Stimulated activated CD4-positive, alpha-beta T cell treated with anti-CD3 and anti-CD28 coated beads, TNF-alpha, amount 100 ng/mL, for 24 hours (primary cell): Measurements from ENCODE around the gene HS2ST1.
"Not testable (repeated sequence)": the region's sequence is repeated elsewhere in the genome, so short reads cannot be mapped to it uniquely, and the experiment has no call there.

Experiments
- DNase-seq, 3 experiments: peaks; one replicate each; pipeline ENCODE4 v3.0.0-alpha.2; 2020; ENCODE audit warnings: low read depth in 3 of 3

HS2ST1 gene

GRCh38 chr1:87066708-87067107 is 152.3 kb downstream of the HS2ST1 start:
- not testable (repeated sequence) for DNase-seq

- DNase-seq = no peak
Measured at GRCh38 chr1:87072411-87072810, 158.0 kb downstream of the HS2ST1 start.

GRCh38 chr1:87072904-87073303 is 158.5 kb downstream of the HS2ST1 start:
- DNase-seq = no peak

DNA sequence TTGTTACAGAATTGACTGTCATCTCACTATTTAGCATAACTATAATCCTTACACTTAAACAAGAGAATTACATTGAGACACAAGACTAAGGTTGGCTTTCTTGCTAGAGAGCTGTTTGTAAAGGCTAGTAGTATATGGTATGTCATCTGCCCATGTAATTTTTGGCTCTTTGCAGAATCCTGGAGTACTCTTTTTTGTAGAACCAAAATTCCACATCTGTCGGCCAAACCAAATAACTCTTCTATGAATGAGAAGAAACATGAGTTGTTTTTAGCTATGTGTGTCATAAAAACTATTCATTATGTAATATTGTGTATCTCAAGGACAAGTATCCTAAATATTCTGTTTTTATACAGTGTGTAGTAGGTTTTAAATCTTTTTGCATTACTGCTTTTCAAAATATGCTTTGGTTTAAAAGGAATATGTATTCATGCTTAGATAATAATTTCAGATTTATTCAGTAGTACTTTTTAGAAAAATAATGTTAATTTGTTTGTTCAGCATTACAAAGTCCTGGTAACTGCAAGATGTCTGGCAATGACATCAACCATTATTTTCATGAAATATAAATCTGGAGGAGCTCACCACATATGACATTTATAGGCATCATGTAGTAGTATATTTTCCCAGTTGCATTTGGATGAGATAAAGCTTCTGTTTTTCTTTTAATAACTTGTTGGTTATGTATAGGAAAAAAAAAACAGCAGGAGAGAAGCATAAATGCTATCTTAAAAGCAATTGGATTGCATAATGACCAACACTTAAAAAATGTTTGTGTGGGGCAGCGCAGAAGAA is 159.8 kb downstream of the HS2ST1 start:
- DNase-seq = no peak

DNA sequence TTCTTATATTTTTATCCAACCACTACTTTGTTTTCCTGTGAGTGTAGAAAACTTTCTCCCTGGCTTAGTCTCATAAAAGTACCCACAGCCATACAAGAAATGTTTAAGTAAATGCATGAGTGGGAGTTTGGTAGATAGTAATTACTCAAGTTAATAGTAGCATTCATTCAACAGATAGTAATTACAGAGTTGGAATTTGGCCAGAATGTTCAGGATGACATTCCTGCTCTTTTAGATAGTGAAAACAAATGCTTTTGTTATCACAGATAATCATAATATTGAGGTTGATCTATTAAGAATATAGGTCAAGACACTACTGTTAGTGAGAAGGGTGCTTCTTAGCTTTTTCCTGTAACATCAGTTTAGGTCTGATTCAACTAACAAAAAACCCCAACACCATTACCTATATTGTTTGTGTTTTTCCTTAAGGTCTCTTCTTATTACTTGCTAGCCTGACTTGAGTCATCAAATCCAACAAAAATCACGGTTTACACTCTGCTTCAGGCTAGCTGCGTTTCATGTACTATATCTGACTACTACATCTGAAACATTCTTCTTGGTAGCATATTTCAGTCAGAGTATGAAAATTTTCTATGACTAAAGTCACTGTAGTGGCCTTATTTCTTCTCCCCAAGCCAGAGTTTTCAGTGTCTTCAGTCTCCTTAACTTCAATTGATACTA is 163.7 kb downstream of the HS2ST1 start:
- DNase-seq = no peak

DNA sequence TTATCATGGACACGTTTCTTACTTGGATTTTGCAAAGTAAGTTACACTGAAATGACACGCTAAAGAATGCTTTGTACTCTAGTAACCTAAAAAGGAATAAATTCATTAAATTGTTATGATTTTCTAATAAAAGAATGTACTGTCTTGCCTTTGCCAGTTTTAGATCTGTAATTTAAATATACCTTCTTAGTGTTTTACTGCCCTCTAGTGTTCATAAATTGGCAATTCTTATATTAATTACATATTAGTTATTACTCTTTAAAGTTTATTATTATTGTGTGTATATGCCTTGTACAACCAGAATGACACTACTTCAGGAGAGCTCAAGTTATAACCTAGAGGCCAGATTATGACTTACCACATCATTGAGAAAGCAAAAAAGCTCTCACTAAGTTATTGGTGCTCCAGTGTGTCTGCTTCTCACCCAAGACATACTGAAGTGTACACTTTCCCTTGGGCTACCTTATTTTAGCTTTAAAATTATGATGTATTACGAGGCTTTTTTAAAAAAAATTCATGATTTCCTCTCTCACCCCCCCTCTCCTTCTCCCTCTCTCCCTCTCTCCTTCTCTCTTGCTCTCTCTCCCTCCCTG is 169.9 kb downstream of the HS2ST1 start:
- no peak for DNase-seq

DNA sequence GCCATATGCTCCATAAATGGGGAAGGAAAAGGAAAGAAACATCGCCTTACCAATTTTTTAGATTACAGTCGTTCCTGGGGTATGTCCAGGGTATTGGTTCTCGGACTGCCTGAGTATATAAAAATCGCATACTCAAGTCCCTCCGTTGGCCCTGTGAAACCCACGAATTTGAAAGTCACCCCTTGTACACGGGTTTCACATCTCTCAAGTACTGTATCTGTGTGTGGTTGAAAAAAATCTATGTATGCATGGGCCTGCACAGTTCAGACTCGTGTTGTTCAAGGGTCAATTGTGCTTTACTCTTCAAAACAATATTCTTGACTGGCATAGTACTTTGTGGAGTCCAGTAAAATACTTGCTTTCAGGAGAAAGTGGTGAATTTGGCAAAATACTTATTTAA is 171.7 kb downstream of the HS2ST1 start:
- DNase-seq = no peak

DNA sequence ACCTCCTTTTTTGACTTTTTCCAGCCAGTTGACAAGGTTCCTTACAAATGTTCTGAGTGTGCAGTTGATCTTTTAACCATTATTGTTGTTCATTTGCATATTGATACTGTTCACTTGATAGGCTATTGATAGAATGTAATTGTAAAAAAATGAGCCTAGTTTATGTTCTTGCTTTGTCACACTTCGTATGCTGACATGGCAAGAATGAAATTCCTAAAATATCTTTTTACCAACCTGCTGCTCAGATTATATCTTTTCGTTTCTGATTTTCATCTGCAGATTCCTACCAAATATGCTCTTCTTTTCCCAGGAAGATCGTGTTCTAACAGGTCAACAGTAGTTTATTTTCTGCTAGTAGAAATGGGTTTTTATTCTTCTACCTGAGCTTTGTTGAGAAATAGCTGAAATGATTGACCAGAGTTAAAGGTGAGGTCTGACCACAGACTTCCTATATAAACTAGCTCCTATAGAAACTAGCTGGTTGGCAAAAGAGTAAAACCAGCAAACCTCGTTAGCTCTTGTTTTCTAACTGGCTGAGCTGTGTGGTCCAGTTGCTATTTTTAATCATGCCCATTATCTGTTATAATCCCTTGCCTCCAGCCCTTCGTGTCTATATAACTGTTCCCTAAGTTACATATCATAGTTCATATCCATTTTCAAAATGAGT is 174.8 kb downstream of the HS2ST1 start:
- no peak for DNase-seq

- no peak for DNase-seq
Measured at GRCh38 chr1:87089823-87090222, 175.4 kb downstream of the HS2ST1 start.

DNA sequence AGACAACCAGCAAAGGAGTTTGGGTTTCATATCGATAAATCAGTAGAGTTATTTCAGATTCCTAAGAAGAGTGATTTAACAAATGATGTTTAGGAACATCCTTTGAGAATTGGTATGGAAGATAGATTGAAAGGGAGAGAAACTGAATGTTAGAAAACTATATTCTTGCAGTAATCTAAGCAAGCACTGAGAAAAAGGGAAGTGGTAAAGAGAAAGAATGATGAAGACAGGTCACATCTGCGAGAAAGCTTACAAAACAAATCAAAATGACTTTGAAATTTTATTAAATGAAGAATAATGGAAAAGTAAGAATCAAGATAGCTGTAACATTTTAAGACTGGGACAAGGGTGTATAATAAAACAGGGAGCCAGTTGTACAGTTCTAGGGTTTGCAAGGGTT is 177.0 kb downstream of the HS2ST1 start:
- no peak for DNase-seq

- no peak for DNase-seq
Measured at GRCh38 chr1:87092846-87093245, 178.4 kb downstream of the HS2ST1 start.

DNA sequence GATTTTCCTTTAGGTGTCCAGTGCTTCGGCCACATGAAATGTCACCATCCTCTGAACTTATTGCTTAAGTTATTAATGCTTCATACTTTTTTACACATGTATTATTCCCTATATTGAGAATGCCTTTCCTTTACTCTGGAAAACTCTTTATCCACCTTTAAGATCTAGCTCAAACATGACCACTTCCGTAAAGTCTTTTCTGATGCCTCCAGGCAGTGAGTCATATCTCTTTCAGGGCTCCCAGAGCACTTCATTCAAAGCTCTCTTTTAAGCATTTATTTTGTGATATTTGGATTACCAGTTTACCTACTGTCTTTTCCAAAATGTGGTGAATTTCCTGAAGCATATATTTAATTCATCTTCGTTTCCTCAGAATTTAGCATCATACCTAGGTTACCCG is 178.9 kb downstream of the HS2ST1 start:
- DNase-seq = no peak

GRCh38 chr1:87094238-87094637 is 179.8 kb downstream of the HS2ST1 start:
- DNase-seq = no peak

DNA sequence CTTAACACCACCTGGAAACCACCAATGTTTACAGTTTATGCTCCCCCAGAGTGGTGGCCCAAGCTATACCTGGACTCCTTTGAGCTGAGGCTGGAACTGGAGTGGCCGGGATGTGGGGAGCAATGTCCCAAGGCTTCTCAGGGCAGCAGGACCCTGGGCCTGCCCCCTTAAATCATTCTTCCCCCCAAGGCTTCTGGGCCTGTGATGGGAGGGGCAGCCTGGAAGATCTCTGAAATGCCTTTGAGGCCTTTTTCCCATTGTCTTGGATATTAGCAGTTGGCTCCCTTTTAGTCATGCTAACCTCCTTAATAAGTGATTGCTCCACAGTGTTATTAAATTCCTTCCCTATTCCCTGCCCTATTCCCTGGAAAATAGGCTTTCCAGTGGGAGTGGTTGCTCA is 185.8 kb downstream of the HS2ST1 start:
- no peak for DNase-seq

- no peak for DNase-seq
Measured at GRCh38 chr1:87103074-87103473, 188.6 kb downstream of the HS2ST1 start.

GRCh38 chr1:87104140-87104539 is 189.7 kb downstream of the HS2ST1 start:
- no peak for DNase-seq

DNA sequence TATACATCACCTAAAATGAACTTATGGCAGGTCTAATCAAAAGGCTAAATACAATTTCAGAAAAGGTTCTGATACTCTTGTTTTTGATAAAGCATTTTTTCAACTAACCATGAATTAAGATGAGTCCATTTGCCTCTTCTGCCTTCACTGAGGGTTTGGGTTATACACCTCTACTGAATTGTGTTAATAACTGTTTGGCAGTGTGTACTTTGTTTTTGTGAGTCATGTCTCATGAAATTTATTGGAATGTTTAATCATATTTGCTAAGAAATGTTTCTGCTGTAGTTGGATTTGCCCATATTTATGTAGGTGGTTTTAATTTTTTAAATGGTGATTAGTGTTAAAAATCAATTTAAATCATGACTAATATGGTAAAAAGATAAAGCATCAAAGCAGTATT is 190.5 kb downstream of the HS2ST1 start:
- no peak for DNase-seq

DNA sequence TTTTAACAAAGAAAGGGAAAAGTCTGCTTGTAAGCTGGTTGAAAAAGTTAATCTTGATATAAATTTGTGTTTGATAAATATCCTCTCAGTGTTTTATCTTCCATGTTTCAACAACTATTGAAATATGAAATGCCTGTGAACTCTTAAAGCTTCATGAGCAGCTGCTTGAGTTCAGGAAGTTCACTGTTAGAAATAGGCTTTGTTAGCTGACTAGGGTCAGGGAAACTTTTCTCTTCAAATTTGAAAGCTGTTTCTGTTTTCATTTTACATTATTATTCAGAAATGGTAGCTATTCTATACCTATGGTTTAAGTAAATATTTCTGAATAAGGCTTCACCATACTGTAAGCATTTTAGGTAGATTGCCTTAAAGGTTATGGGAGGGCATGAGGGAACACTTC is 191.7 kb downstream of the HS2ST1 start:
- DNase-seq = no peak

GRCh38 chr1:87106867-87107266 is 192.4 kb downstream of the HS2ST1 start:
- DNase-seq = no peak

GRCh38 chr1:87108228-87108627 is 193.8 kb downstream of the HS2ST1 start:
- DNase-seq = no peak

- DNase-seq = no peak
Measured at GRCh38 chr1:87108814-87109411, 194.5 kb downstream of the HS2ST1 start.
